H9 (cell line): ENCODE results near the gene NPIPA1. TPM values are rescaled to one million over a fixed set of nuclear protein-coding genes. Genes with fewer than 3 reads are reported as not detected.
"Not testable (repeated sequence)": the region's sequence is repeated elsewhere in the genome, so short reads cannot be mapped to it uniquely, and the experiment has no call there.

Experiments
- DNase-seq: peaks from one replicate; pipeline ENCODE4 v3.0.0-alpha.2; 2017
- H2AFZ ChIP-seq: one replicate; pipeline ENCODE4 v1.6.1; 2013; ENCODE audit warnings: mild to moderate bottlenecking, low read length, control low read depth, moderate library complexity
- H2AK5ac ChIP-seq: 2 replicates; pipeline ENCODE4 v1.6.1; 2013; ENCODE audit warnings: low read length, control low read depth, mixed read lengths; ENCODE audit not compliant: insufficient read length
- H2BK120ac ChIP-seq: one replicate; pipeline ENCODE4 v1.6.1; 2013; ENCODE audit warnings: low read depth, mild to moderate bottlenecking, low read length, control low read depth, inconsistent platforms; ENCODE audit not compliant: poor library complexity, severe bottlenecking
- H2BK12ac ChIP-seq: 2 replicates; pipeline ENCODE4 v1.6.1; 2013; ENCODE audit warnings: low read length, control low read depth, mixed read lengths, low read depth; ENCODE audit not compliant: insufficient read length
- H2BK15ac ChIP-seq: 2 replicates; pipeline ENCODE4 v1.6.1; 2013; ENCODE audit warnings: low read depth, low read length, control low read depth
- H2BK20ac ChIP-seq: one replicate; pipeline ENCODE4 v1.6.1; 2013; ENCODE audit warnings: low read depth, mild to moderate bottlenecking, low read length, control low read depth, inconsistent platforms; ENCODE audit not compliant: poor library complexity, severe bottlenecking
- H2BK5ac ChIP-seq: 2 replicates; pipeline ENCODE4 v1.6.1; 2013; ENCODE audit warnings: low read length, control low read depth, mixed read lengths; ENCODE audit not compliant: insufficient read length
- H3K14ac ChIP-seq: 2 replicates; pipeline ENCODE4 v1.6.1; 2013; ENCODE audit warnings: low read length, control low read depth; ENCODE audit not compliant: insufficient read depth
- H3K18ac ChIP-seq: 2 replicates; pipeline ENCODE4 v1.6.1; 2013; ENCODE audit warnings: low read depth, mild to moderate bottlenecking, mixed read lengths, low read length, control low read depth; ENCODE audit not compliant: insufficient read length
- H3K23ac ChIP-seq: 2 replicates; pipeline ENCODE4 v1.6.1; 2013; ENCODE audit warnings: low read length, control low read depth, mixed read lengths, low read depth; ENCODE audit not compliant: insufficient read length
- H3K23me2 ChIP-seq: 2 replicates; pipeline ENCODE4 v1.6.1; 2013; ENCODE audit warnings: low read depth, mild to moderate bottlenecking, mixed read lengths, low read length, control low read depth; ENCODE audit not compliant: insufficient read length, poor library complexity, severe bottlenecking
- H3K27ac ChIP-seq: 2 replicates; pipeline ENCODE4 v1.5.1; 2013; ENCODE audit warnings: low read length, control low read depth, mixed read lengths, low read depth; ENCODE audit not compliant: insufficient read length
- H3K27me3 ChIP-seq: 2 replicates; pipeline ENCODE4 v1.6.1; 2013; ENCODE audit warnings: low read length, control low read depth, inconsistent platforms; ENCODE audit not compliant: insufficient read depth
- H3K4ac ChIP-seq: 2 replicates; pipeline ENCODE4 v1.6.1; 2013; ENCODE audit warnings: low read depth, mild to moderate bottlenecking, control low read depth, inconsistent platforms, low read length, moderate library complexity
- H3K4me1 ChIP-seq: 2 replicates; pipeline ENCODE4 v1.6.1; 2013; ENCODE audit warnings: low read length, control low read depth, inconsistent platforms; ENCODE audit not compliant: insufficient read depth
- H3K4me2 ChIP-seq: 2 replicates; pipeline ENCODE4 v1.6.1; 2013; ENCODE audit warnings: low read length, control low read depth, mixed read lengths; ENCODE audit not compliant: insufficient read length, insufficient read depth
- H3K56ac ChIP-seq: 2 replicates; pipeline ENCODE4 v1.6.1; 2013; ENCODE audit warnings: low read depth, mild to moderate bottlenecking, mixed read lengths, low read length, control low read depth; ENCODE audit not compliant: insufficient read length
- H3K79me1 ChIP-seq: 2 replicates; pipeline ENCODE4 v1.6.1; 2013; ENCODE audit warnings: low read depth, mild to moderate bottlenecking, moderate library complexity, low read length, control low read depth, inconsistent platforms; ENCODE audit not compliant: insufficient read depth, poor library complexity, severe bottlenecking
- H3K79me2 ChIP-seq: 2 replicates; pipeline ENCODE4 v1.6.1; 2013; ENCODE audit warnings: low read length, control low read depth, inconsistent platforms; ENCODE audit not compliant: insufficient read depth
- H3K9ac ChIP-seq: 2 replicates; pipeline ENCODE4 v1.6.1; 2013; ENCODE audit warnings: low read length, control low read depth, mixed read lengths; ENCODE audit not compliant: insufficient read length; ENCODE audit errors: extremely low read depth
- H3K9me3 ChIP-seq: one replicate; pipeline ENCODE4 v1.6.1; 2013; ENCODE audit warnings: low read depth, low read length, inconsistent platforms; ENCODE audit not compliant: control insufficient read depth
- H3T11ph ChIP-seq: one replicate; pipeline ENCODE4 v1.6.1; 2013; ENCODE audit warnings: mild to moderate bottlenecking, low read length, control low read depth, inconsistent platforms
- H4K20me1 ChIP-seq: one replicate; pipeline ENCODE4 v1.6.1; 2013; ENCODE audit not compliant: control insufficient read depth, insufficient read length, insufficient read depth
- H4K5ac ChIP-seq: 2 replicates; pipeline ENCODE4 v1.6.1; 2013; ENCODE audit warnings: low read depth, mild to moderate bottlenecking, mixed read lengths, low read length, control low read depth; ENCODE audit not compliant: insufficient read length
- H4K8ac ChIP-seq: replicated peaks from 2 replicates; pipeline ENCODE4 v1.6.1; 2013; ENCODE audit warnings: low read length, control low read depth, mixed read lengths, low read depth; ENCODE audit not compliant: insufficient read length
- H4K91ac ChIP-seq: 2 replicates; pipeline ENCODE4 v1.6.1; 2013; ENCODE audit warnings: low read depth, mild to moderate bottlenecking, moderate library complexity, mixed read lengths, low read length, control low read depth; ENCODE audit not compliant: insufficient read length
- H3K27ac Mint-ChIP-seq, 3 experiments: 2 replicates in 2 of 3; 3 replicates in 1 of 3; pipeline ENCODE4 v1.8.0; 2020 to 2021; ENCODE audit warnings: mixed read lengths in 3 of 3, mild to moderate bottlenecking in 1 of 3, moderate library complexity in 1 of 3
- H3K27me3 Mint-ChIP-seq: 2 replicates; pipeline ENCODE4 v1.8.0; 2021; ENCODE audit warnings: low read depth, mild to moderate bottlenecking, moderate library complexity, mixed read lengths
- H3K36me3 Mint-ChIP-seq, 3 experiments: 2 replicates in 2 of 3; 3 replicates in 1 of 3; pipeline ENCODE4 v1.8.0; 2020 to 2021; ENCODE audit warnings: low read depth in 3 of 3, mixed read lengths in 3 of 3; ENCODE audit not compliant: insufficient read depth in 1 of 3
- H3K4me1 Mint-ChIP-seq, 2 experiments: 2 replicates each; pipeline ENCODE4 v1.8.0; 2020; ENCODE audit warnings: mixed read lengths in 2 of 2
- H3K4me3 Mint-ChIP-seq, 2 experiments: 2 replicates in 1 of 2; 3 replicates in 1 of 2; pipeline ENCODE4 v1.8.0; 2020 to 2021; ENCODE audit warnings: mild to moderate bottlenecking in 2 of 2, mixed read lengths in 2 of 2, moderate library complexity in 1 of 2
- H3K9me3 Mint-ChIP-seq, 2 experiments: 2 replicates in 1 of 2; 3 replicates in 1 of 2; pipeline ENCODE4 v1.8.0; 2020; ENCODE audit warnings: mild to moderate bottlenecking in 2 of 2, mixed read lengths in 2 of 2, moderate library complexity in 1 of 2
- WGBS: extraction: QIAGEN DNeasy Blood & Tissue Kit; methylation state at CpG from one replicate; pipeline ENCODE4 v1.1.7; 2013; ENCODE audit warnings: missing lambda C conversion rate, low lambda C conversion rate, mixed read lengths; ENCODE audit not compliant: insufficient read length; ENCODE audit errors: extremely low coverage; 5-methylcytosine and 5-hydroxymethylcytosine counted together
- total RNA-seq: library from RNA; stranded (reverse); gene quantifications from 2 replicates; pipeline ENCODE4 v1.2.1, GENCODE V29; 2021

Gene NPIPA1
- total RNA-seq, 1 experiment from 2014 or later: 130 TPM

GRCh38 chr16:14976971-14977736 is 39.9 kb downstream of the NPIPA1 start:
- H3K4me2 ChIP-seq, H4K91ac ChIP-seq, H2BK5ac ChIP-seq, H2AK5ac ChIP-seq, H3K9me3 ChIP-seq, H2AFZ ChIP-seq, H3K79me2 ChIP-seq, H3K14ac ChIP-seq, H3K27ac Mint-ChIP-seq, H3K23ac ChIP-seq, H3K56ac ChIP-seq, H3K27me3 Mint-ChIP-seq, H2BK12ac ChIP-seq, H3T11ph ChIP-seq, H4K8ac ChIP-seq, H3K4ac ChIP-seq, H2BK15ac ChIP-seq, H2BK20ac ChIP-seq, H3K27me3 ChIP-seq, H3K23me2 ChIP-seq, H4K5ac ChIP-seq, H3K27ac ChIP-seq, H4K20me1 ChIP-seq, H3K18ac ChIP-seq, H3K9me3 Mint-ChIP-seq, H3K36me3 Mint-ChIP-seq, H2BK120ac ChIP-seq, H3K9ac ChIP-seq, H3K4me1 ChIP-seq, DNase-seq: not testable (repeated sequence)
- no CpG with 5 or more reads among the region's 16 CpGs for WGBS
- H3K4me1 Mint-ChIP-seq: peaks cover 21 to 23% of the 10 kb centered on the region in 2 experiments
- H3K79me1 ChIP-seq: peaks cover 11% of the 10 kb centered on the region
- peak overlapping the region; percentile 23 to 30; a peak in 2 of 5 replicates for H3K4me3 Mint-ChIP-seq

GRCh38 chr16:14978281-14978680 is 41.0 kb downstream of the NPIPA1 start:
- not testable (repeated sequence) for H3K4me2 ChIP-seq, H3K9me3 Mint-ChIP-seq, H3K79me2 ChIP-seq, H3K27ac ChIP-seq, H4K20me1 ChIP-seq, H3K27me3 Mint-ChIP-seq, H3K36me3 Mint-ChIP-seq, H3K56ac ChIP-seq, H2BK12ac ChIP-seq, H2AFZ ChIP-seq, H3K4me3 Mint-ChIP-seq, H4K5ac ChIP-seq, H3K23me2 ChIP-seq, H2BK20ac ChIP-seq, H3K18ac ChIP-seq, H3K27me3 ChIP-seq, H2BK5ac ChIP-seq, H3K4me1 ChIP-seq, H2AK5ac ChIP-seq, H2BK15ac ChIP-seq, H3T11ph ChIP-seq, H3K9ac ChIP-seq, DNase-seq, H3K4ac ChIP-seq, H4K91ac ChIP-seq, H4K8ac ChIP-seq, H2BK120ac ChIP-seq, H3K14ac ChIP-seq, H3K9me3 ChIP-seq, H3K23ac ChIP-seq
- H3K4me1 Mint-ChIP-seq: peaks cover 21 to 23% of the 10 kb centered on the region in 2 experiments
- WGBS: no CpG with 5 or more reads among the region's 8 CpGs
- peak overlapping the region in 1 of 3 experiments; percentile 91; a peak in 1 of 7 replicates for H3K27ac Mint-ChIP-seq
- peaks cover 11% of the 10 kb centered on the region for H3K79me1 ChIP-seq
